ENCODE measurements around the gene MINDY4. TPM values are rescaled to one million over a fixed set of nuclear protein-coding genes. Genes with fewer than 3 reads are reported as not detected.

MINDY4 gene
- total RNA-seq, 1 experiment from 2014 or later, result 1.8 TPM

DNA sequence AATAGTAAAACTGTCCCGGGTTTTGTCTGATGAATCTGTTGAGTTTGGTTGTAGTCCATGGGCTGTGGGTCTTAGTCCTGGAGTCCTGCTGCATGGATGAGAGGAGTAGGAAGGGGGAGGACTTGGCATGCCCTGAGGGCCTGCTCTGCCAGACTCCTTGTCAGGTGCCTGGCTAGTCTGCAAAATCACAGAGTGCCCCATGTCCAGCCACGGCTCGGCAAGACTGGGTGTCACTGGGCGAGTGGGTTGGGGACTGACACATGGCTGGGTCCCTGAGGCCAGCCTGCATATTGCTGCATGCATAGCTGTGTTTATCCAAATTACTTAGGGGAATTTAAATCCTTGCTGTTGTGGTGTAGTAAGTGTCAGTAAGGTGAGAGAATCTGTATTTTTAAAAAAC lies 9.7 kb downstream of the MINDY4 start:
- ATAC-seq, result no peak
- ChIA-PET POLR2A (no interaction called here), CTCF (interaction anchor here (1.1 kb wide), 1 partner anchor 11 kb away, joined by 6 read pairs; no protein-coding TSS in a partner anchor)
- Mint-ChIP-seq H3K4me1 (no peaks in the 10 kb centered on the region), H3K4me3 (no peak overlapping the region), H3K27ac (no peak overlapping the region), H3K36me3 (peaks cover 6% of the 10 kb centered on the region), H3K27me3 (ENCODE audit: low read depth) (no peaks in the 10 kb centered on the region), H3K9me3 (no peaks in the 10 kb centered on the region)
- no peak for DNase-seq (ENCODE audit: low spot score)
- TF ChIP-seq ZNF317 (CRISPR knock-in tag; IDR thresholded peaks at IDR 0.05; ENCODE audit: borderline replicate concordance, low read depth), result no peak

GRCh38 chr7:30782690-30783089 lies 11.5 kb downstream of the MINDY4 start:
- Mint-ChIP-seq H3K36me3 (peaks cover 6% of the 10 kb centered on the region), H3K9me3 (no peaks in the 10 kb centered on the region), H3K27ac (no peak overlapping the region), H3K4me1 (no peaks in the 10 kb centered on the region), H3K27me3 (ENCODE audit: low read depth) (no peaks in the 10 kb centered on the region), H3K4me3 (no peak overlapping the region)
- ATAC-seq (no peak), DNase-seq (ENCODE audit: low spot score) (no peak)
- ChIA-PET POLR2A (no interaction called here), CTCF (no interaction called here)
- TF ChIP-seq NFATC4 (CRISPR knock-in tag; IDR thresholded peaks at IDR 0.05), result no peak
- TF ChIP-seq STAT6 (CRISPR knock-in tag; conservative IDR thresholded peaks at IDR 0.05; ENCODE audit: low read depth), result no peak
- no peak for TF ChIP-seq PREB (CRISPR knock-in tag; IDR thresholded peaks at IDR 0.05; ENCODE audit: borderline replicate concordance)
- TF ChIP-seq CREM (CRISPR knock-in tag; IDR thresholded peaks at IDR 0.05), result no peak
- TF ChIP-seq, protein P1, sequence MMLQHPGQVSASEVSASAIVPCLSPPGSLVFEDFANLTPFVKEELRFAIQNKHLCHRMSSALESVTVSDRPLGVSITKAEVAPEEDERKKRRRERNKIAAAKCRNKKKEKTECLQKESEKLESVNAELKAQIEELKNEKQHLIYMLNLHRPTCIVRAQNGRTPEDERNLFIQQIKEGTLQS (CRISPR knock-in tag; conservative IDR thresholded peaks at IDR 0.05), result no peak
- TF ChIP-seq ATF2 (CRISPR knock-in tag; IDR thresholded peaks at IDR 0.05; ENCODE audit: borderline replicate concordance, low read depth), result no peak
- TF ChIP-seq NR1H2 (CRISPR knock-in tag; IDR thresholded peaks at IDR 0.05), result no peak
- TF ChIP-seq, protein P2, sequence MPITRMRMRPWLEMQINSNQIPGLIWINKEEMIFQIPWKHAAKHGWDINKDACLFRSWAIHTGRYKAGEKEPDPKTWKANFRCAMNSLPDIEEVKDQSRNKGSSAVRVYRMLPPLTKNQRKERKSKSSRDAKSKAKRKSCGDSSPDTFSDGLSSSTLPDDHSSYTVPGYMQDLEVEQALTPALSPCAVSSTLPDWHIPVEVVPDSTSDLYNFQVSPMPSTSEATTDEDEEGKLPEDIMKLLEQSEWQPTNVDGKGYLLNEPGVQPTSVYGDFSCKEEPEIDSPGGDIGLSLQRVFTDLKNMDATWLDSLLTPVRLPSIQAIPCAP (CRISPR knock-in tag; IDR thresholded peaks at IDR 0.05), result no peak
- no peak for TF ChIP-seq MXD4 (CRISPR knock-in tag; IDR thresholded peaks at IDR 0.05; ENCODE audit: borderline replicate concordance)
- TF ChIP-seq E2F5 (CRISPR knock-in tag; IDR thresholded peaks at IDR 0.05), result no peak
- TF ChIP-seq ZNF396 (CRISPR knock-in tag; IDR thresholded peaks at IDR 0.05; ENCODE audit: borderline replicate concordance), result no peak
- no peak for TF ChIP-seq FOXK1 (CRISPR knock-in tag; IDR thresholded peaks at IDR 0.05)
- TF ChIP-seq RELA (CRISPR knock-in tag; IDR thresholded peaks at IDR 0.05; ENCODE audit: borderline replicate concordance), result no peak
- TF ChIP-seq, protein P3, sequence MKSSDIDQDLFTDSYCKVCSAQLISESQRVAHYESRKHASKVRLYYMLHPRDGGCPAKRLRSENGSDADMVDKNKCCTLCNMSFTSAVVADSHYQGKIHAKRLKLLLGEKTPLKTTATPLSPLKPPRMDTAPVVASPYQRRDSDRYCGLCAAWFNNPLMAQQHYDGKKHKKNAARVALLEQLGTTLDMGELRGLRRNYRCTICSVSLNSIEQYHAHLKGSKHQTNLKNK (CRISPR knock-in tag; IDR thresholded peaks at IDR 0.05), result no peak
- no peak for TF ChIP-seq TP53 (CRISPR knock-in tag; IDR thresholded peaks at IDR 0.05)
- no peak for TF ChIP-seq ZNF281 (CRISPR knock-in tag; IDR thresholded peaks at IDR 0.05)

Measured in WTC11 (cell line).